ENCODE results near the gene KRTAP19-8. TPM values are rescaled to one million over a fixed set of nuclear protein-coding genes. Genes with fewer than 3 reads are reported as not detected.

Gene KRTAP19-8
- total RNA-seq, 1 donor from 2014 or later, result not detected

GRCh38 chr21:31045841-31046240, 7.6 kb upstream of the KRTAP19-8 start:
- Histone ChIP-seq H3K27me3 (ENCODE audit: low read depth) (no peaks in the 10 kb centered on the region), H3K4me1 (no peaks in the 10 kb centered on the region), H3K4me3 (no peak overlapping the region), H3K9me3 (no peaks in the 10 kb centered on the region), H3K27ac (no peak overlapping the region), H3K36me3 (no peaks in the 10 kb centered on the region)
- intact Hi-C loops (cut with DNase I), result no loop called here
- no peak for TF ChIP-seq CTCF (IDR thresholded peaks at IDR 0.05)
- ATAC-seq (no peak), DNase-seq (no peak)

GRCh38 chr21:31043471-31043870, 5.2 kb upstream of the KRTAP19-8 start:
- Histone ChIP-seq H3K27me3 (ENCODE audit: low read depth) (no peaks in the 10 kb centered on the region), H3K4me1 (no peaks in the 10 kb centered on the region), H3K9me3 (no peaks in the 10 kb centered on the region), H3K27ac (no peak overlapping the region), H3K36me3 (no peaks in the 10 kb centered on the region), H3K4me3 (no peak overlapping the region)
- intact Hi-C loops (cut with DNase I), result no loop called here
- TF ChIP-seq CTCF (IDR thresholded peaks at IDR 0.05), result no peak
- DNase-seq (no peak), ATAC-seq (no peak)

GRCh38 chr21:31042080-31042464, 3.8 kb upstream of the KRTAP19-8 start:
- Histone ChIP-seq H3K36me3 (no peaks in the 10 kb centered on the region), H3K4me3 (no peak overlapping the region), H3K4me1 (no peaks in the 10 kb centered on the region), H3K9me3 (no peaks in the 10 kb centered on the region), H3K27me3 (ENCODE audit: low read depth) (no peaks in the 10 kb centered on the region), H3K27ac (no peak overlapping the region)
- intact Hi-C loops (cut with DNase I), result no loop called here
- TF ChIP-seq CTCF (IDR thresholded peaks at IDR 0.05), result no peak
- ATAC-seq (no peak), DNase-seq (no peak)

GRCh38 chr21:31041295-31042079, 3.2 kb upstream of the KRTAP19-8 start:
- Histone ChIP-seq H3K27me3 (ENCODE audit: low read depth) (no peaks in the 10 kb centered on the region), H3K4me3 (no peak overlapping the region), H3K9me3 (no peaks in the 10 kb centered on the region), H3K4me1 (no peaks in the 10 kb centered on the region), H3K27ac (no peak overlapping the region), H3K36me3 (no peaks in the 10 kb centered on the region)
- no peak for TF ChIP-seq CTCF (IDR thresholded peaks at IDR 0.05)
- DNase-seq, result no peak
- ATAC-seq, result no peak
- intact Hi-C loops (cut with DNase I), result no loop called here

- Histone ChIP-seq H3K36me3 (no peaks in the 10 kb centered on the region), H3K4me1 (no peaks in the 10 kb centered on the region), H3K27me3 (ENCODE audit: low read depth) (no peaks in the 10 kb centered on the region), H3K4me3 (no peak overlapping the region), H3K9me3 (no peaks in the 10 kb centered on the region), H3K27ac (no peak overlapping the region)
- intact Hi-C loops (cut with DNase I), result no loop called here
- DNase-seq, result no peak
- ATAC-seq, result no peak
- TF ChIP-seq CTCF (IDR thresholded peaks at IDR 0.05), result no peak
Observed at GRCh38 chr21:31034378-31034777, 3.9 kb downstream of the KRTAP19-8 start.
